Right atrium auricular region (tissue), 2 donors: Measurements from ENCODE around the gene IGLL1. TPM values are rescaled to one million over a fixed set of nuclear protein-coding genes. Genes with fewer than 3 reads are reported as not detected.
"Not testable (repeated sequence)": the region's sequence is repeated elsewhere in the genome, so short reads cannot be mapped to it uniquely, and the experiment has no call there.

Experiments
- DNase-seq: peaks from one replicate; pipeline ENCODE4 v3.0.0-alpha.2; 2019; ENCODE audit warnings: low spot score
- H3K27ac ChIP-seq, 2 donors: fragments of 200-600 bp; sonication (generic); 1 replicate in 1 of 2; 2 replicates in 1 of 2; pipeline ENCODE4 v1.5.1; 2016 to 2019
- H3K27me3 ChIP-seq, 2 donors: fragments of 200-600 bp; sonication (generic); one replicate each; pipeline versions ENCODE4 v1.5.1 to v1.6.0; 2017 to 2019
- H3K36me3 ChIP-seq: fragments of 200-600 bp; sonication (generic); one replicate; pipeline ENCODE4 v1.5.1; 2016
- H3K4me1 ChIP-seq, 2 donors: fragments of 200-600 bp; sonication (generic); one replicate each; pipeline versions ENCODE4 v1.5.1 to v1.6.0; 2017 to 2019
- H3K4me3 ChIP-seq, 2 donors: fragments of 200-600 bp; sonication (generic); 1 replicate in 1 of 2; 2 replicates in 1 of 2; pipeline ENCODE4 v1.5.1; 2017 to 2019; ENCODE audit warnings: mild to moderate bottlenecking in 1 of 2, moderate library complexity in 1 of 2
- H3K9me3 ChIP-seq, 2 donors: fragments of 200-600 bp; sonication (generic); one replicate each; pipeline ENCODE4 v1.5.1; 2019
- total RNA-seq, 2 donors: library from RNA; depleted of rRNA; stranded (reverse); fragments of >200 nt; gene quantifications; one replicate each; pipeline ENCODE4 v1.1.0, GENCODE V29; 2016
- TF ChIP-seq, protein P1 (sequence below), 2 donors: fragments of 200-600 bp; sonication (generic); IDR thresholded peaks; one replicate each; pipeline ENCODE4 v1.5.1; 2019; ENCODE audit warnings: antibody characterized with exemption in 2 of 2

The IGLL1 gene
- total RNA-seq, 2 donors from 2014 or later, result not detected

GRCh38 chr22:23565915-23566704, 14.0 kb downstream of the IGLL1 start:
- Histone ChIP-seq H3K4me1 (peaks cover 0 to 13% of the 10 kb centered on the region in 2 donors), H3K36me3 (no peaks in the 10 kb centered on the region), H3K27ac (no peak overlapping the region), H3K27me3 (no peaks in the 10 kb centered on the region), H3K4me3 (peak overlapping the region; percentile 34 to 50), H3K9me3 (no peaks in the 10 kb centered on the region)
- DNase-seq, result no peak
- TF ChIP-seq, protein P1, sequence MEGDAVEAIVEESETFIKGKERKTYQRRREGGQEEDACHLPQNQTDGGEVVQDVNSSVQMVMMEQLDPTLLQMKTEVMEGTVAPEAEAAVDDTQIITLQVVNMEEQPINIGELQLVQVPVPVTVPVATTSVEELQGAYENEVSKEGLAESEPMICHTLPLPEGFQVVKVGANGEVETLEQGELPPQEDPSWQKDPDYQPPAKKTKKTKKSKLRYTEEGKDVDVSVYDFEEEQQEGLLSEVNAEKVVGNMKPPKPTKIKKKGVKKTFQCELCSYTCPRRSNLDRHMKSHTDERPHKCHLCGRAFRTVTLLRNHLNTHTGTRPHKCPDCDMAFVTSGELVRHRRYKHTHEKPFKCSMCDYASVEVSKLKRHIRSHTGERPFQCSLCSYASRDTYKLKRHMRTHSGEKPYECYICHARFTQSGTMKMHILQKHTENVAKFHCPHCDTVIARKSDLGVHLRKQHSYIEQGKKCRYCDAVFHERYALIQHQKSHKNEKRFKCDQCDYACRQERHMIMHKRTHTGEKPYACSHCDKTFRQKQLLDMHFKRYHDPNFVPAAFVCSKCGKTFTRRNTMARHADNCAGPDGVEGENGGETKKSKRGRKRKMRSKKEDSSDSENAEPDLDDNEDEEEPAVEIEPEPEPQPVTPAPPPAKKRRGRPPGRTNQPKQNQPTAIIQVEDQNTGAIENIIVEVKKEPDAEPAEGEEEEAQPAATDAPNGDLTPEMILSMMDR (IDR thresholded peaks at IDR 0.05), result no peak

GRCh38 chr22:23565305-23565914, 14.7 kb downstream of the IGLL1 start:
- peak overlapping the region; percentile 34 to 50 for H3K4me3 ChIP-seq
- H3K9me3 ChIP-seq, result no peaks in the 10 kb centered on the region
- H3K4me1 ChIP-seq, result peaks cover 0 to 13% of the 10 kb centered on the region in 2 donors
- TF ChIP-seq, protein P1 (IDR thresholded peaks at IDR 0.05), result no peak
- H3K36me3 ChIP-seq, result no peaks in the 10 kb centered on the region
- DNase-seq, result no peak
- H3K27ac ChIP-seq, result no peak overlapping the region
- no peaks in the 10 kb centered on the region for H3K27me3 ChIP-seq

GRCh38 chr22:23564276-23564675, 15.8 kb downstream of the IGLL1 start:
- DNase-seq, result no peak
- H3K9me3 ChIP-seq, result no peaks in the 10 kb centered on the region
- H3K27ac ChIP-seq, result no peak overlapping the region
- H3K36me3 ChIP-seq, result no peaks in the 10 kb centered on the region
- H3K4me3 ChIP-seq, result no peak overlapping the region
- TF ChIP-seq, protein P1 (IDR thresholded peaks at IDR 0.05), result no peak
- no peaks in the 10 kb centered on the region for H3K27me3 ChIP-seq
- H3K4me1 ChIP-seq, result peaks cover 0 to 13% of the 10 kb centered on the region in 2 donors

DNA sequence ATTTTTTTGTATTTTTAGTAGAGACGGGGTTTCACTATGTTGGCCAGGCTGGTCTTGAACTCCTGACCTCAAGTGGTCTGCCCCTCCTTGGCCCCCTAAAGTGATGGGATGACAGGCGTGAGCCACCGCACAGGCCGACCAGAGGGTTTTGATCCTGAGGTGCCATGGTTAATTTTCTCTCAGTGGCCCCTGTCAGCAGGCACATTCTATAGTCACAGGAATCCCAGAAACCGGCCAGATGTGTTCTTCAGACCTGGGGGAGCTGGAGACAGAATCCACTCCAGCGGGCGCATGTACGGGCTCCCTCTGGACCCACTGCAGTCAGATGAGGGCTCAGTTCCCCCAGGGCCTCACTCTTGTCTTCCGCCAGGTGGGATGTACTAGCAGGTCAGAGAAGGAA, 17.0 kb downstream of the IGLL1 start:
- no peak overlapping the region for H3K27ac ChIP-seq
- no peaks in the 10 kb centered on the region for H3K36me3 ChIP-seq
- no peaks in the 10 kb centered on the region for H3K9me3 ChIP-seq
- DNase-seq, result no peak
- peaks cover 0 to 13% of the 10 kb centered on the region in 2 donors for H3K4me1 ChIP-seq
- H3K27me3 ChIP-seq, result no peaks in the 10 kb centered on the region
- TF ChIP-seq, protein P1 (IDR thresholded peaks at IDR 0.05), result no peak
- no peak overlapping the region for H3K4me3 ChIP-seq

- Histone ChIP-seq H3K4me3 (no peak overlapping the region), H3K4me1 (peaks cover 0 to 13% of the 10 kb centered on the region in 2 donors), H3K27ac (no peak overlapping the region), H3K27me3 (no peaks in the 10 kb centered on the region), H3K36me3 (no peaks in the 10 kb centered on the region), H3K9me3 (no peaks in the 10 kb centered on the region)
- no peak for DNase-seq
- TF ChIP-seq, protein P1 (IDR thresholded peaks at IDR 0.05), result no peak
Observed at GRCh38 chr22:23562186-23562585, 17.9 kb downstream of the IGLL1 start.

DNA sequence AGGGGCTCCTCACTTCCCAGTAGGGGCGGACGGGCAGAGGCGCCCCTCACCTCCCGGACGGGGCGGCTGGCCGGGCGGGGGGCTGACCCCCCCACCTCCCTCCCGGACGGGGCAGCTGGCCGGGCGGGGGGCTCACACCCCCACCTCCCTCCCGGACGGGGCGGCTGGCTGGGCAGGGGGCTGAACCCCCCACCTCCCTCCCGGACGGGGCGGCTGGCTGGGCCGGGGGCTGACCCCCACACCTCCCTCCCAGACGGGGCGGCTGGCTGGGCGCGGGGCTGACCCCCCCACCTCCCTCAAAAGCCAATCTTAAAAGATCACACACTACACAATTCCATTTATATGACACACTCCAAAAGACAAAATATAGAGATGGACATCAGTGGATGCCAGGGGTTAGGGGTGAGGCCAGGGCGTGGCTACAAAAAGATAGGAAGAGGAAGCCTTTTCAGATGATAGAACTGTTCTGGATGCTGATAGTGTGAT, 19.0 kb downstream of the IGLL1 start:
- H3K27ac ChIP-seq, H3K27me3 ChIP-seq, H3K36me3 ChIP-seq, DNase-seq, H3K9me3 ChIP-seq, H3K4me1 ChIP-seq, H3K4me3 ChIP-seq: not testable (repeated sequence)

- not testable (repeated sequence) for H3K4me3 ChIP-seq, H3K27ac ChIP-seq, H3K27me3 ChIP-seq, H3K4me1 ChIP-seq, H3K36me3 ChIP-seq, H3K9me3 ChIP-seq, DNase-seq
Observed at GRCh38 chr22:23560215-23560614, 19.9 kb downstream of the IGLL1 start.
